TTC549 (cell line): ENCODE results near the gene ST3GAL2.
"Not testable (repeated sequence)": the region's sequence is repeated elsewhere in the genome, so short reads cannot be mapped to it uniquely, and the experiment has no call there.

Experiments
- FAIRE-seq: peaks from 2 replicates; lab custom pipeline; 2012; peaks lifted over from hg19 to GRCh38; lab: Jason Lieb, UNC

ST3GAL2 gene

GRCh38 chr16:70467113-70467512 is 28.2 kb upstream of the ST3GAL2 start:
- FAIRE-seq, result no peak

- FAIRE-seq, result no peak
Measured at GRCh38 chr16:70466805-70467076, 27.8 kb upstream of the ST3GAL2 start.

GRCh38 chr16:70465999-70466804 is 27.3 kb upstream of the ST3GAL2 start:
- no peak for FAIRE-seq

GRCh38 chr16:70463235-70463634 is 24.3 kb upstream of the ST3GAL2 start:
- no peak for FAIRE-seq

GRCh38 chr16:70460737-70461261 is 21.9 kb upstream of the ST3GAL2 start:
- no peak for FAIRE-seq

- FAIRE-seq, result no peak
Measured at GRCh38 chr16:70457446-70458166, 18.7 kb upstream of the ST3GAL2 start.

- FAIRE-seq, result no peak
Measured at GRCh38 chr16:70455910-70456309, 17.0 kb upstream of the ST3GAL2 start.

GRCh38 chr16:70454222-70455034 is 15.5 kb upstream of the ST3GAL2 start, which contains the start of gene FCSK:
Gene FCSK (plus strand): TSS chr16:70454595. CDS start chr16:70463191, 8,596 bp downstream.
- FAIRE-seq, result no peak

GRCh38 chr16:70453892-70454221 is 15.0 kb upstream of the ST3GAL2 start:
- no peak for FAIRE-seq

GRCh38 chr16:70453117-70453891 is 14.4 kb upstream of the ST3GAL2 start:
- FAIRE-seq, result no peak

- not testable (repeated sequence) for FAIRE-seq
Measured at GRCh38 chr16:70451004-70451340, 12.1 kb upstream of the ST3GAL2 start.

- not testable (repeated sequence) for FAIRE-seq
Measured at GRCh38 chr16:70450142-70451003, 11.5 kb upstream of the ST3GAL2 start.

GRCh38 chr16:70448075-70448474 is 9.2 kb upstream of the ST3GAL2 start:
- no peak for FAIRE-seq

- no peak for FAIRE-seq
Measured at GRCh38 chr16:70444249-70445063, 5.6 kb upstream of the ST3GAL2 start.

- FAIRE-seq, result no peak
Measured at GRCh38 chr16:70442344-70442743, 3.4 kb upstream of the ST3GAL2 start.

- no peak for FAIRE-seq
Measured at GRCh38 chr16:70441406-70441990, 2.6 kb upstream of the ST3GAL2 start.

- no peak for FAIRE-seq
Measured at GRCh38 chr16:70440009-70440692, 1.3 kb upstream of the ST3GAL2 start.

GRCh38 chr16:70438585-70438968 is 323 bp downstream of the ST3GAL2 start:
- FAIRE-seq, result no peak
